ENCODE measurements around the gene KSR1.

The KSR1 gene

DNA sequence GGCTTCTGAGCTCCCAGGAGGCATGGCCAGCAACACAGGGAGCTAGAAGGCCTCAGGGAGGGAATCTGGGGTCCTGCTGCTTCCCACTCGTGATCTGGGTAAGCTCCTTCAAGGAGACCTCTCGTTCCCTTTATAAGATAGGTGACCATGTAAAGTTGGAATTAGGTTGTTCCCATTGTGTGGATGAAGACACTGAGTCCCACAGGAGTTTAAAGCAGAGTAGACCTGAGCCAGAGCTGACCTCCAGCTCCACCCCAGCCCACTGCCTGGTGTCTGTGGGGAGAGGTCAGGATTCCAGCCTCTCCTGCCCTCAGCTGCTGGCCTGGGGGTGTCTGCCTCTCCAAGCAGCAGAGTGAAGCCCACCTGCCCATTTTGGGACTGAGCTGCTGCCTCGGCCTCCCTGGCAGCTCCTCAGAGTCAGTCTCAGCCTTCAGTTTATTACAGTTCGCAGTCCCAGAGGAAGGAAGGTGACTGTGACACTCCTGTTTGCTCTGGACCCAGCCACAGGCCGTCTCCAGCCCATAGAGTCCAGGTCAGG, 141.6 kb downstream of the KSR1 start:
- no peak for DNase-seq

DNA sequence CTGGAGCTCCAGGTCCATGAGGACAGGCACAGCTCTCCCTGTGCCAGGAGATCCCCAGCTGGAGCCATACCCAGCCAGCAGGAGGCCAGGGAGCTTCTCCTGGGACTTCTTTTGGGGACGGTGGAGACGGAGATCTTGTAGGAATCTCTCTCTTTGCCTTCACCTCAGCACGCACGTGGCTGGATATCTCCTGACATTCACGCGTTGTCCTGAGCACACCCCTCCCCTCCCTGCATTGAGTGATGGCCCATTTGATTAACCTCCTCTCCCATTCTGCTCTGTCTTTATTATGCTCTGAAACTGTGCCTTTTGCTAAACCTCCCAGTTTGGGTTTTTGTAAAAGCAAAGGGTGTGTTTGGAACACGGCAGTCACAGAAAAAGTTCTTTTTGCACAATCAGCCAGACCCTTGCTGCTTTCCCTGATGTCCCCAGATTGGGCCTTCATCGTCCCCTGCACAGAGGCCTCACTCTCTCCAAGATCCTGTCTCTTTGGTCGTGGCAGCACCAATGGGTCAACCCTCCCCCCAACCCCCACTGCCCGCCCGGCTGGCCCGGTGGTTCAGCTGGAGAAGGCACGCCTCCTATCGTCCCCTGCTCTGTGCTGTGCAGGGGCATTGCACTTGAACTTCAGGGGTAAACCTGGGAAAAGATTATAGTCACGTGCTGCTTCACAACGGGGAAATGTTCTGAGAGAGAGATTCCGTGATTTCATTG, 142.2 kb downstream of the KSR1 start:
- DNase-seq, result no peak

DNA sequence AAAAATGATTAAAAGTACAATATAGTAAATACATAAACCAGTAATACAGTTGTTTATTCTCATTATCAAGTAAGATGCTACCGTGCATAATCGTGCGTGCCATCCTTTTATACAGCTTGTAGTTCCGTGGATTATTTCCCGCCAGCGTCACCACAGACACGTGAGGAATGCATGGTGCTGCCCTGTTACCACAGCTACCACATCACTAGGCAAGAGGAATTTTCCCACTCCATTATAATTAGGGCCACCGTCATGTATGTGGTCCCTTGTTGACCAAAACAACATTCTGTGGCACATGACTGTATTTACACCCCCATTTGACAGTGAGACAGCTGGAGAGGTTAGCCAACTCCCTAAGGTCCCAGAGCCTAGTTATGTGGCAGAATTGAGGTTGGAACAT, 144.2 kb downstream of the KSR1 start:
- DNase-seq, result no peak

DNA sequence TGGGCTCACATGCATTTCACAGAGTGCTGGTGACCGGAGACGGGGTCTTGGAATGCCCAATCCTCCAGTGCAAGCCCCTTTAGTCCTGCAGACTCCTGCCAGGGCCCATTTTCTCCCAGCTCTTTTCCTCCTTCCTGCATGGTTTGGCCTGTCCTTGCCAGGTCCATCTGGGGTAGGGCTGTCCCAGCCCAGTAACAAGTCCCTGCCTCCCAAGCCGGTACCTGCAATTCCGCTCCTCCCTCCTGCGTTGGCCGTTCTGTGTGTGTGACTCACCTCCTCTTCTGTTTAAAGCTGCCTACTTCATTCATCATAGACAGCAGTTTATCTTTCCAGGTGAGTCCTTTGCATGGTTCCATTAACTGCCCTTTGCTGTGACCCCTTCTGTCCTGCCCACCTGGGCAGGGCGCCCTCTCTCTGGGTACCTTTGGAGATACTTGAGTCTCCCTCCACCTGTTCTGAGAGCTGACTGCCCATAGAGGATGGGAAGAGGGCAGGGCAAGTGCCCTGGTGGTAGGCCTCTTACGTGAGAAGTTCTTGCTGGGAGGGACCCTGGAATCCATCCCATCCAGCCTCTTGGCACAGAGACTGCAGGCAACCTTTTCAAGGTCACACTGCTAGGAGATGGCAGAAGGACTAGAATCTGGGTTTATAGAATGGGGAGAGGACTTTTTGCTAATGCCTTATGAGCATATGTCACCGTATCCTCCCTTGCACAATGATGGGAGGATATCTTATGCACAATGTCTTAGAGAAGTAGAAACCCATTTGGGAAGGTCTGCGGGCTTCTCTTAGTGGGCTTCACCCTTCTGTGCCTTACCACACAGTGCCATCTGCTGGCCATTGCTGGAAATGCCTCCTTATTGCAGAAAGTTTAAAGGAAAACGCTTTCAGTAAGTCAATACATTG, 145.1 kb downstream of the KSR1 start:
- DNase-seq, result peak; percentile 27

DNA sequence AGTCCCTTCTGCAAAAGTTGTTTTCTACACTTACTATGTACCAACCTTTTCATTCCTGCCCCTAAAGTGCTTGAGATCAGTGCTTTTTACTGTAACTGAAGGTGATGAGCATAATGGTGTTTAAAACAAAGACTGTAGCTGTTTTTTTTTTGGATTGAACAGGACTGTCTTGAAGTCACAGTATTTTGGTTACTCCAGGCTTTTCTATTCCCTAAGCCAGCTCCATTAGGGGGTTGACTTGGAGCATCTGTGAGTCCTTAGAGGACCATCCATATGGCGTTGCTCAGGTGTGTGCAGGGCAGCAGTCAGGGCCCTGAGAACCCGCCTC, 145.7 kb downstream of the KSR1 start:
- no peak for DNase-seq

DNA sequence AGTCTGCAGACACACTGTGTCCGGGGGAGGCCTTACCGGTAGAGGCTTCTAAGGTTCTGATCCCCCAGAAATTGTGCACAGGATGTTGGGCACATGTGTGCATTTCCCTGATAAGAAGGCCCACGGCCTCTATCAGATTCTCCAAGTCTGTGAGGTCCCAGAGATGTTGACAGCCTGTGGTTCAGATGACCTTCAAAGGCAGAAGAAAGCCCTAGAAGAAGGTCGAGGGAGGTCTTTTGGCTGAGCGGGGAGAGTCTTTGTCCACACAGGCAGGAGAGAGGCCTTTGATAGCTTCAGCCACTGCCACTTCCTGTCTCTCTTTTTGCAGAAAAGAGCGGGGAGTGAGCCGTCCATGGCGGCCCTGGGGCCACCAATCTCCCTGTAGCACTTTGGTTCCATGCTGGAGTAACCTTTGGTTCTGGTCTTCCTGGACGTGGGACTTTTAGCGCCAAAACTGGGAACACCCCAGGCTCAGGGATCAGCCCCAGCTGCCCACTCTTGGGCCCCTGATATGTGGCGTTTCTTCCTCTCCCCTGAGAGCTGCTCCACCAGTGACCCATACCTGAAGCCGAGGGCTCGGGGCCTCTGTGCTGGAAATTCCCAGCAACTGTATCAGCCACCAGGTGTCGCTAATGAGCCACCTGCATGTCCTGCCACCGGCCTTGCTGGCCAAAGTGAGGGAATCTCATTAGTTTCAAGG, 146.6 kb downstream of the KSR1 start:
- DNase-seq, result peak; percentile 12

DNA sequence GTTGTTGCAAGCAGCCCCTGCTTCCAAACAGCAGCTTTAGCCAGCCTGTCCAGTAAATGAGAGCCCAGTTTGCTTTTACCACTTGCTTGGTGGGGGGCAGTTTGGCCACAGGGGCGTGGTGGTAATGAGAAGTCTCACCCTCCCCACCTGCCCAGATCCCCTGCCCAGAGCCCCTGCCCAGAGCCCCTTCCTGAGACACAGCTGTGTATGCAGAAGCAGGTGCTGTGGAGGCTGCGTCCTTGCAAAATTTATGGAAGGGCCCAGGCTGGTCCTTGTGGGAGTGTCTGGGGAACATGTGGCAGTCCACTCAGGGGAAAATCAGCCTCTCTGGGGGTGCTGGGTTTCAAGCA, 147.1 kb downstream of the KSR1 start:
- no peak for DNase-seq

DNA sequence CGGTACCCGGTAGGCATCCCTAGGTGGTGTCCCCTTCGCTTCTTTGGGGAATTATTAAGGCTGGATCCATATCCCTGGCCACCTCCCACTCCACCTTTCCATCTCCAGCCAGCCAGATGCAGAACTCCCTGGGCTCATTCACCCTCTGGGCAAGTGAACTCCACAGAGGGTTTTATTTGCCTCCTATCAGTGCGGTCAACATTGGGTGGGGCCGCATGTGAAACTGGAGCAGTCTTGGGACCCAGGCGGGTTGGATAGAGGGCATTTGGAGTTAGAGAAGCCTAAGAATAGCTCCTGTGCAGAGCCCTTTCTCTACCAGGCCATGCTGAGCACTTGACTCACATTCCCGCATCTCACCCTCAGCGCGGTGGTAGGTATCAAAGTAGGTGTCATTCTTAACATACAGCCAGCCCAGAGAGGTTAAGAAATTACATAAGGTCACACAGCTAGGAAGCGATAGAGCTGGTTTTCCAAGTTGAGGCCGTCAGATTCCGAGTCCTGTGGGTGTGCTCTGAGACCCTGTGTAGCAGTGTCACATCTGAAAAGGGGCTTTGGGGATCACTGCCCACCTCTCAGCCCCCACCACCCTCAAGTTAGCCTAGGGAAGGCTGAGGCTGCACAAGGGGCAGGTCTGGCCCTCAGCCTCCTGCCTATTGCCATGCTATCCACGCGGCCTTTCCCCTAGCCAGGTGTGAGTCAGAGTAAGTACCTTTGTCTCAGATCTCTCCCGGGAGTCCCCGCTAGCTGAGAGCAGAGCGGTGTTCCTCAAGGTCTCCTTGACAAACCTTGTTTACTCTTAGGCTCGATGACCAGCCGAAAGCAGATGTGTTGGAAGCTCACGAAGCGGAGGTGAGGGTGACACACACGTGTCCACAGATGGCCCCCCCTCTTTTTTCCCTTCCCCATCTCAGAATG, 147.9 kb downstream of the KSR1 start:
- DNase-seq, result no peak

DNA sequence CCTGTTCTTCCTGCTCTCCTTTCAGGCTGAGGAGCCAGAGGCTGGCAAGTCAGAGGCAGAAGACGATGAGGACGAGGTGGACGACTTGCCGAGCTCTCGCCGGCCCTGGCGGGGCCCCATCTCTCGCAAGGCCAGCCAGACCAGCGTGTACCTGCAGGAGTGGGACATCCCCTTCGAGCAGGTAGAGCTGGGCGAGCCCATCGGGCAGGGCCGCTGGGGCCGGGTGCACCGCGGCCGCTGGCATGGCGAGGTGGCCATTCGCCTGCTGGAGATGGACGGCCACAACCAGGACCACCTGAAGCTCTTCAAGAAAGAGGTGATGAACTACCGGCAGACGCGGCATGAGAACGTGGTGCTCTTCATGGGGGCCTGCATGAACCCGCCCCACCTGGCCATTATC, 149.2 kb downstream of the KSR1 start:
- no peak for DNase-seq

DNA sequence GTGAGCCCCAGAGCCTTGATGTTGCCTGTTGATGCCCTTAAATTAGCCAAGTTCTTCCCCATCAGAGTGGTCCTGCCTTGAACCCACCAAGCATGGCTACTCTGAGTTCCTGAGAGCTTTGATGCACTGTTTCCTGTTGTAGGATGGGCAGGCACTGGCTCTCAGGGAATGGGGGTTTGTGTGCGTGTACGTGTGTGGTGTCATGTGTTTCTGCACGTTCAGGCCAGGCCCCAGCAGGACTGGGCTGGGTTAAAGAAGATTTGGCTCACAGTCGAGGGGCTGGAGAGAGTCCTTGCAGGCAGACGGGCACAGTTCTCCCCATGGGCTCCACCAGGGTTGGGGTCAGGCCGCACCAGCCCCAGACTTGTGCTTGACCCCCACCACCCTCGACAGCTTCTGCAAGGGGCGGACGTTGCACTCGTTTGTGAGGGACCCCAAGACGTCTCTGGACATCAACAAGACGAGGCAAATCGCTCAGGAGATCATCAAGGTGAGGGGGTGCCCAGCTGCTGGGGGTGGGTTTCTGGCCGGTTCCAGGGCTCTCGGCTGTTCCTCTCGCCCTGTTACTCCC, 151.4 kb downstream of the KSR1 start:
- DNase-seq, result no peak

DNA sequence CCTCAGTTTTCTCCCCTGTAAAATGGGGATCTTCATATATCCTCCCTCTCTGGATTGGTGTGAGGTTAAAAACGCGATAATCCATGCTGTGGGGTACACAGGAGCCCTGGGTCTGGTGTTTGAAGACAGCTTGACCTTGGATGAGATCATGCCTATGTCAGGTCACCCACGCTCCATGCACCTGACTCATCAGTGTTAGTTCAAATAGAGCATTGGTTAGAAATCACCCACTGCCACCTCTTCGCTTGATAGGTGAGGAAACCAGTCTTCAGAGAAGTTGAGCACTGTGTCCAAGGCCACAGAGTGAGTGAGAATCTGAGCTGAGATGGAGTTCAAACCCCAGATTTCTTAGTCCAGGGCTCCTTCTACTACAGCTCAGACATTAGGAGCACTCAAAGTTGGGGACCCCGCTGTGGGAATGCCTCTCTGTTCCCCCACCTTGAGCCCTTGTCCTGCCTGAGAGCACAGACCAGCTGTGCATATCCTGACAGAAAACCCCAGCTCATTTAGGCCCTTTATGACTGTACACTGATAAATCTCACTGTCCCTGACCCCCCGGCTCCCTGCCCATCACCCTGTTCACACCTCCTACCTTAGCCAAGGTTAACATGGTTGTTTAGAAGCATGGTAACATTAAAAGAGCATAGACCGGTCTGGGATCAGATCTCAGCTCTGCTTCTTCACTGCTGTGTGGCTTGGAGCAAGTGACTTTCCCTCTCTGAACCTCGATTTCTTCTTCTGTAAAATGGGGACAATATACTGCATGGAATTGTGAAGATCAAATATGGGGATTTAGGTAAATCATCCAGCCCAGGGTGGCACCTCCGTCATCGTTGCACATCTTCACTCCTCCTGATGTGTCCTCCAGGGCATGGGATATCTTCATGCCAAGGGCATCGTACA, 152.3 kb downstream of the KSR1 start:
- no peak for DNase-seq

DNA sequence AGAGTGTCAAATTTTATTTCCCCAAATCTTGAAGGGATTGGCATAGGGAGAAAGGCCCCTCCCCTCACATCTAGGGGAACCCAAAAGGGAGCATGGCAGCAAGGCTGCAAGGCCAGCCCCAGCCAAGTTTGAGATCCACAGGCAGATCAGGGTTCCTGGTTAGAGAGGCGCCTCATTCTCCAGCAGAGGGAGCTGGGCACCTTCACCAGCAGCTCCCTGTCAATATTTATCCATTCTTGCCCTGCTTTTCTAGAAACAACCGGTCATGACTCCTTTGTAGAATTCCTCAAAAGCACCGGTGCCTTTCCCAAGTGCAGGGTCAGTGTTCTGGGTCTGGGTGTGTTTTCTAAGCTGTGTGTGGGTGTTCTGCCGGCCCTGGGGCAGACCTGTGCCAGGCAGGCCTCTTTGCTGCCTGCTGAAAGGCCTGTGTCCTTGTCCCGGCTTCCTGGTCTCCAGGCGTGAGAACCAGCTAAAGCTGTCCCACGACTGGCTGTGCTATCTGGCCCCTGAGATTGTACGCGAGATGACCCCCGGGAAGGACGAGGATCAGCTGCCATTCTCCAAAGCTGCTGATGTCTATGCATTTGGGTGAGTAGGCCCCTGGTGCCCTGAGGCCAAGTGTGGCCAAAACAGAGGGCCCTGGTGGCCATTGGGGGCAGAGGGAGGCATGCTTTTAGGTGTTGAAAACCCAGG, 153.5 kb downstream of the KSR1 start:
- no peak for DNase-seq

DNA sequence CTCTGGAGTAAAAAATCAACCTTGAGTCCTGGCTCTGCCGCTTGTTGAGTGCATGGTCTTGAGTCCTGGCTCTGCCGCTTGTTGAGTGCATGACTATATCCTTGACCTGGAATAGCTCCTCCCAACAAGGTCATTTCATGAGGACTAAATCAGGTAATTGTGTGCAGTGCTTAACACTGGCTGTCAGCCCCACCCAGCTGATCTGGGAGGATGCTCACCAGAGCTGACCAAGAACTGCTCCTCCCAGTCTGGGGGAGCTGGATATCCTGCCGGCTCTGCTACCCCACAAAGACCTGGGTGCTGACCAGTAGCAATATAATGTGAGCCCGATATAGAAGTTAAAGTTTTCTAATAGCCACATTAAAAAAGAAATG, 154.0 kb downstream of the KSR1 start:
- DNase-seq, result no peak

DNA sequence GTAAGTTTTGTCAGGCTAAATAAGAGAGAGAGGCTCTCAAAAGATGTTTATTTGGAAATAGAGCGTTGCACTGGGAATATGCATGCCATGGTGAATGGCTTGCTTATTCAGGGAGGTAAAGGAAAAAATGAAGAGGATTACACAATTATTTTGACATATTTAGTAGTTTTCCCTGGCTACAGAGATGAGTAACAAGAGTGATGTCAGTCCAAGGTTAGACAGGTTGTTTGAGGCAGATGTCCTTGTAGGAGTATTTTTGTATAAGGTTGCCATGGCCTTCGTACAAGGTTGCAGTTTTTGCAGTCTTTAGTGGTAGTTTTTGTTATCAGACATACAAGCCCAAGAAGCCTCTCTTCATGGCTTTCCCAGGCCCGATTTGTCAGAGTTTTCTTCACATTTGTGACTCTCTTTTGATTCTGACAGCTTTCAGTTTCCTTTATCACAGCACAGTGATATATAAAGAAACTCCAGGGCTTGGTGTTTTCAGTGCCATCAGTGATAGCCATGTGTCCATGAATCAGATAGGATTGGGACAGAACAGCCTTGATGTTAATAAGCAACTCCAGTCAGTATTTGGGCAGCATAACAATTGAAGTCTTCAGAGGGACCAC, 156.0 kb downstream of the KSR1 start:
- DNase-seq, result no peak

DNA sequence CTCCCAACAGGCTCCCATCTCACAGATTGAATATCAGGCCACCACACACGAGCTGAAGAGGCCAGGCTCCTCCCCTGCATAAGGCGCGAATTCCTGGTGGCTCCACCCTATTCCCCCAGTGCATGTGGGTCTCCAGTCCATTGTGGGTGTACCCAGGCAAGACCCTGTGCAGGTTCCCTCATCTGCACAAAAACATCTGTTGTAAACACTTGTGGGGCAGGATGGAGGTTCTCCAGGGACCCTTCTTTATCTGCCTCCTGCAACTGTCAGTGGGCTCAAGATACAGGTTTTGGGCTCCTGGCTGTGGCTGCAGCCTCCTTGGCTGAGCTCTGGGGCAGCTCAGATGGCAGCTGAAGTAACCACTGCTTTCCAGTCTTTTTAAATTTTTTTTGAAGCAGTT, 157.2 kb downstream of the KSR1 start:
- no peak for DNase-seq

DNA sequence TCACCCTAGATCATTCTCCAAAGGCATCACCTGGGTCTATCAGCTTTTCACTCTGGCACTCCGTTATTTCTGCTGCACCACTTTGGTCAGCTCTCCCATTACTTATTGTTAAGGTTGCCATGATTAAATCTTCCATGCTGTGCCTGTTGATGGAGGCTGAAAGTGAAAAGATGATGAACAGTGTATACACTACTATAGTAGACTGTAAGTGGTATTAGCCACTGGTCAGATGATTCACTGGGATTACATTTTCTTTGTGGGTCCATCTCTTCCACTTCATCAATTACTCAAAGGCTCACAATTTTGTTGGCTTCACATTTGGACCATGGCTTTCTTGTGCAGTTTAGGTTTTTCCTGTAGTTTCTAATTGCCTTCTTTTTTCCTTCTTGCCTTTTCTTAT, 158.9 kb downstream of the KSR1 start:
- no peak for DNase-seq

DNA sequence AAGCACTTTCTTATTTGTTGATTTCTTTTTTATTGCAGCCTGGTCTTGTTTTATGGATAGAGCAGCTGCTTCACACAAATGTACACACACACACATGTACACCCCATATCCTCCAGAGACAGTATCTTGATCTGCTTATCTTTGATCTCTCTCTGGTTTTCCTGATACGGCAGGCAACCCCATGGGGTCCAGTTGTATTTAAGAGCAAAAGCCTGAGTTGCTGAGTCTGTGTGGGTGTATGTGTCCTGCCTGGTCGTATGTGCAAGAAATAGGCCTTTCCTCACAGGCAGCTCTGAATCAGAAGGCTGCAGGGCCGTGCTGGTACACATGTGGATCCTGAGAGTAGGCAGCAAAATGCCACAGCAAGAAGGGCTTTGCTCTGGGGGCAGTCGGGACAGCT, 160.2 kb downstream of the KSR1 start:
- no peak for DNase-seq

DNA sequence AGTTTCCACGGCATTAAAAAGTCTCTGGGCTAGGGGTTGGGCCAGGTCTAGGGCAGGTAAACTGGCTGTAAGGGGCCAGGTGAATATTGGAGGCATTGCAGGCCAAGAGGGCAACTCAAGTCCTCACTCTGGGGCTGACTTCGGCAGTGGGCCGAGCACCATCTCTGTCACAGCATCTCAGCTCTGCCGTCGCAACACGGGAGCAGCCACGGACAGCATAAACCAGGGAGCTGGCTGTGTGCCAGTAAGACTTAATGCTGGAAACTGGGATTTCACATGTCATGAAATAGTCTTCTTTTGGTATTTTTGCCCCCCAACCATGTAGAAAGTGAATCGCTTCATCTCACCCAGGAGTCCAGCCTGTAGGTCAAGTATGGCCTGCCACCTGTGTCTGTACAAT, 162.2 kb downstream of the KSR1 start:
- DNase-seq, result no peak

DNA sequence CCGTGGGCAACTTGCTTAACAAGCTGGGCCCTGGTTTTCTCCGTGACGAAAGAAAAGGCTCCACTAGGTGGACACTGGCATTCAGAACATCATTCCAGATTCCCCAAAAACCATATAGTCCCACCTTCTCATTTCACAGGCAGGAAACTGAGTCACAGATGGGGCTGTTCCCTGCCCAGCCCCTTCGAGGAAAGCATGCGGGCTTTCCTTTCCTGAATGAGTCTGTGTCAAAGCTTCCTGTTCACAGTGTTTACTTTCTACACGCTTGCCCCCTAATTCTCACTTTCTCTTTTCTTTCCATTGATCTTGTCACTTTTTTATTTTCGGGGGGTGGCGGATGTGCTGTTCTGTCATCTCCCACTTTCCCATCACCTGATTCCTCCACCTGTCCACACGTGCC, 164.5 kb downstream of the KSR1 start:
- no peak for DNase-seq

DNA sequence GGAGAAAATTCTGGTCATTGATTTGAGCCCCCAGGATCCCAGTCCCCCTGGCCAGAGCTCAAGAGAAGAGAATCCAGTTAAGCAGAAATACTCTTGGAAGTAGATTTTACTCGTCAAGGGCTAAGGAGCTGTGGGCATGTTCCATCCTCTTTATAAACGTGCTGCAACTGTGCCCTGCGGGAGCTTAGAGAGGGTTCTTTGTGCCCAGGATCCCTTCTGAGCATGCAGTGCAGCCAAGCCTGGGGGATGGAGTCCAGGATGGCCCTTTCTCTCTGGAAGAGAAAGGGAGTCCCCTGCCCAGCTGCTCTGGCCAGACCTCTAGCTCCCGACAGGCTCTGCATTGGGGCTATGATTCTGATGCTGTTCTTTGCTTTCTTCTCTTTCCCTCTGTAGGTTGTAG, 165.3 kb downstream of the KSR1 start:
- DNase-seq, result no peak

Data from NCI-H226 (cell line).